Measurements from ENCODE around the gene PCGF6. TPM values are rescaled to one million over a fixed set of nuclear protein-coding genes. Genes with fewer than 3 reads are reported as not detected.
A peak's percentile ranks its signal among the peaks of the same experiment; 100 is the strongest.

The PCGF6 gene
- total and polyA plus RNA-seq, 11 donors, result 5.3 to 8.5 (median 6.6) TPM

- no peaks in the 10 kb centered on the region for H3K9me3 ChIP-seq
- peak within 1 kb of the TSS; percentile 62 to 99 (median 92) for H3K4me3 ChIP-seq
- intact Hi-C loops (cut with DNase I), result no loop called here
- peak within 1 kb of the TSS; percentile 18 to 98 (median 93) for H3K27ac ChIP-seq
- H3K36me3 ChIP-seq, result peaks cover 3 to 63% (median 44%) of the 10 kb centered on the region in 9 donors
- DNase-seq (peak; percentile 97 to 99 (median 98)), ATAC-seq (peak; percentile 99 to 100 (median 100))
- TF ChIP-seq POLR2A (IDR thresholded peaks at IDR 0.05), result peak; percentile 18 to 62
- TF ChIP-seq, protein P1, sequence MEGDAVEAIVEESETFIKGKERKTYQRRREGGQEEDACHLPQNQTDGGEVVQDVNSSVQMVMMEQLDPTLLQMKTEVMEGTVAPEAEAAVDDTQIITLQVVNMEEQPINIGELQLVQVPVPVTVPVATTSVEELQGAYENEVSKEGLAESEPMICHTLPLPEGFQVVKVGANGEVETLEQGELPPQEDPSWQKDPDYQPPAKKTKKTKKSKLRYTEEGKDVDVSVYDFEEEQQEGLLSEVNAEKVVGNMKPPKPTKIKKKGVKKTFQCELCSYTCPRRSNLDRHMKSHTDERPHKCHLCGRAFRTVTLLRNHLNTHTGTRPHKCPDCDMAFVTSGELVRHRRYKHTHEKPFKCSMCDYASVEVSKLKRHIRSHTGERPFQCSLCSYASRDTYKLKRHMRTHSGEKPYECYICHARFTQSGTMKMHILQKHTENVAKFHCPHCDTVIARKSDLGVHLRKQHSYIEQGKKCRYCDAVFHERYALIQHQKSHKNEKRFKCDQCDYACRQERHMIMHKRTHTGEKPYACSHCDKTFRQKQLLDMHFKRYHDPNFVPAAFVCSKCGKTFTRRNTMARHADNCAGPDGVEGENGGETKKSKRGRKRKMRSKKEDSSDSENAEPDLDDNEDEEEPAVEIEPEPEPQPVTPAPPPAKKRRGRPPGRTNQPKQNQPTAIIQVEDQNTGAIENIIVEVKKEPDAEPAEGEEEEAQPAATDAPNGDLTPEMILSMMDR (IDR thresholded peaks at IDR 0.05), result peak in 1 of 12 donors; percentile 27
- H3K27me3 ChIP-seq, result no peaks in the 10 kb centered on the region
- peaks cover 3 to 42% (median 32%) of the 10 kb centered on the region in 12 donors for H3K4me1 ChIP-seq
- 0 to 1% (median 0%) methylated on average over 50 to 56 of the region's 56 CpGs for WGBS, 4 donors
These were observed 45.3 kb upstream of the PCGF6 start, which contains the start of the genes ATP5MK and PDCD11 for GRCh38 chr10:103396067-103396788. Gene ATP5MK, minus strand, starts transcription at chr10:103396475. Its CDS starts 4,018 bp downstream, at chr10:103392457. Gene PDCD11, plus strand, starts transcription at chr10:103396626. Its CDS starts 1,801 bp downstream, at chr10:103398427.

DNA sequence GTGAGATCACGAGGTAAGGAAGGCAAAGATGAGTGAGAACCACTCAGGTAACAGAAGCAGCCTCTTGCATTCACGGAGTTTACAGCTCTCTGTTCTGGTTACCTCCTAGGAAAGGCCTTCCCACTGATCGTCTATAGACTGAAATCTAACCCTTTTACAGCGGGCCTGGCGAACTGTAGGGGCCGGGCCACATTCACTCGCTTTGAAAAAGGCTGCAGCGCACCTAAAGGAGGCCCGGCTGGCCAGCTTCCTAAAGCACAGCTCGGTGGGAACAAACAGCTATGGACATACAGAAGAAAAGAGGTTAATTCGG, 44.8 kb upstream of the PCGF6 start:
- H3K4me1 ChIP-seq, result peaks cover 3 to 42% (median 32%) of the 10 kb centered on the region in 12 donors
- H3K27me3 ChIP-seq, result no peaks in the 10 kb centered on the region
- H3K36me3 ChIP-seq, result peaks cover 3 to 63% (median 44%) of the 10 kb centered on the region in 9 donors
- intact Hi-C loops (cut with DNase I), result no loop called here
- no peak for TF ChIP-seq POLR2A (IDR thresholded peaks at IDR 0.05)
- TF ChIP-seq, protein P1 (IDR thresholded peaks at IDR 0.05), result no peak
- H3K9me3 ChIP-seq, result no peaks in the 10 kb centered on the region
- WGBS, 4 donors, result 1 to 3% (median 2%) methylated on average over 10 to 11 of the region's 11 CpGs
- H3K27ac ChIP-seq, result peak overlapping the region in 11 of 12 donors; percentile 84 to 98 (median 93)
- ATAC-seq (peak; percentile 4 to 26 (median 20)), DNase-seq (no peak)
- peak overlapping the region; percentile 62 to 99 (median 92) for H3K4me3 ChIP-seq

DNA sequence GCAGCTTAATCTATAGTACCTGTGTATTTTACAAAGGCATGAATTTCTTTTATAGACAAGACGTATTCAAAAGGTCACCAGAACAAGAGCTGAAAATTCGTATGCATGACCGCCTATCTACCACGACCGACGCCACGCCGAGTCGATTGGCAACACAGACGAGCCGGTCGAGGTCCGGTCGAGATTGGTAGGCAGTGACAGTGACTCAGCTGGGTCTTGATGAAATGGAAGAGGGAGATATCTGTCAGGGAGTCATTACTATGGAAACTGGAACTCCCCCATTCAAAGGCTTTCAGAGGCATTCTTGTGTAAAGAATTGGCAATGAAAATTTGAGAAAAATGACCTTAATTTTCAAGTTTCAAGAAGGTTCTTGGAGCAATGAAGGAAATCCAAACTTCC, 43.2 kb upstream of the PCGF6 start:
- H3K4me3 ChIP-seq, result peak overlapping the region in 2 of 12 donors; percentile 8 to 12
- ATAC-seq (no peak), DNase-seq (no peak)
- peaks cover 0 to 63% (median 44%) of the 10 kb centered on the region in 9 donors for H3K36me3 ChIP-seq
- H3K4me1 ChIP-seq, result peaks cover 3 to 43% (median 32%) of the 10 kb centered on the region in 12 donors
- intact Hi-C loops (cut with DNase I), result no loop called here
- H3K27ac ChIP-seq, result no peak overlapping the region
- H3K27me3 ChIP-seq, result no peaks in the 10 kb centered on the region
- no peaks in the 10 kb centered on the region for H3K9me3 ChIP-seq
- WGBS, 4 donors, result 77 to 85% (median 83%) methylated on average over 14 of the region's 14 CpGs
- TF ChIP-seq, protein P1 (IDR thresholded peaks at IDR 0.05), result no peak
- no peak for TF ChIP-seq POLR2A (IDR thresholded peaks at IDR 0.05)

DNA sequence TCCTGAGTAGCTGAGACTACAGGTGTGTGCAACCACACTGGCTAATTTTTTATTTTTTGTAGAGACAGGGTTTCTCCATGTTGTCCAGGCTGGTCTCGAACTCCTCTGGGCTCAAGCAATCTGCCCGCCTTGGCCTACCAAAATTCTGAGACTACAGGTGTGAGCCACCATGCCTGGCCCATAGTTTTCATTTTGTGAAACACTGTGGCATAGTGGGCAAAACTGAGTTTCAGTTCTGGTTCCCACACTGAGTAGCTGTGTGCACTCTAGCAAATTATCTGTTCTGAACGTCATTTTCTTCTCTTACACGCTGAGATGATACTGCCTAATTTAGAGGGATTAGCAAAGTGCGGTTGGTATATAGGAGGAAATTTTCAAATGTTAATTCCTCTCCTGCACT, 31.8 kb upstream of the PCGF6 start:
- WGBS, 4 donors, result 92 to 97% (median 95%) methylated on average over 5 of the region's 5 CpGs
- no peak for DNase-seq

More for the DNA sequence above, 31.8 kb upstream of the PCGF6 start:
- H3K27me3 ChIP-seq, result no peaks in the 10 kb centered on the region
- H3K27ac ChIP-seq, result no peak overlapping the region
- intact Hi-C loops (cut with DNase I), result no loop called here
- TF ChIP-seq, protein P1 (IDR thresholded peaks at IDR 0.05), result no peak
- no peak for TF ChIP-seq POLR2A (IDR thresholded peaks at IDR 0.05)
- peaks cover 0 to 100% (median 94%) of the 10 kb centered on the region in 9 donors for H3K36me3 ChIP-seq
- no peaks in the 10 kb centered on the region for H3K4me1 ChIP-seq
- H3K9me3 ChIP-seq, result no peaks in the 10 kb centered on the region
- no peak for ATAC-seq
- H3K4me3 ChIP-seq, result no peak overlapping the region
